NB4 (cell line): ENCODE data around the gene KRT79.

ENCODE experiments used
- CTCF ChIP-seq: IDR thresholded peaks from one replicate; pipeline ENCODE4 v1.5.1; 2012; ENCODE audit warnings: low read depth, low read length
- MAX ChIP-seq: IDR thresholded peaks from 2 replicates; pipeline ENCODE4 v1.6.1; 2011; ENCODE audit warnings: low read depth, low read length
- POLR2A ChIP-seq: IDR thresholded peaks from 2 replicates; pipeline ENCODE4 v1.6.1; 2011; ENCODE audit warnings: mild to moderate bottlenecking; ENCODE audit not compliant: insufficient read length; ENCODE audit errors: extremely low read depth

- peak; percentile 84 for TF ChIP-seq CTCF
- TF ChIP-seq POLR2A, result no peak
- TF ChIP-seq MAX, result no peak
Observed at GRCh38 chr12:52870361-52871290, 36.5 kb upstream of the KRT79 start.
